ENCODE results near the gene TFIP11. TPM values are rescaled to one million over a fixed set of nuclear protein-coding genes. Genes with fewer than 3 reads are reported as not detected.
A peak's percentile ranks its signal among the peaks of the same experiment; 100 is the strongest.

Gene TFIP11
- total and polyA plus RNA-seq, 9 of the 15 experiments (the other 6 are each of a cell fraction or from before 2014, with no cell fraction given) = 11.5 to 38.1 (median 25.2) TPM

DNA sequence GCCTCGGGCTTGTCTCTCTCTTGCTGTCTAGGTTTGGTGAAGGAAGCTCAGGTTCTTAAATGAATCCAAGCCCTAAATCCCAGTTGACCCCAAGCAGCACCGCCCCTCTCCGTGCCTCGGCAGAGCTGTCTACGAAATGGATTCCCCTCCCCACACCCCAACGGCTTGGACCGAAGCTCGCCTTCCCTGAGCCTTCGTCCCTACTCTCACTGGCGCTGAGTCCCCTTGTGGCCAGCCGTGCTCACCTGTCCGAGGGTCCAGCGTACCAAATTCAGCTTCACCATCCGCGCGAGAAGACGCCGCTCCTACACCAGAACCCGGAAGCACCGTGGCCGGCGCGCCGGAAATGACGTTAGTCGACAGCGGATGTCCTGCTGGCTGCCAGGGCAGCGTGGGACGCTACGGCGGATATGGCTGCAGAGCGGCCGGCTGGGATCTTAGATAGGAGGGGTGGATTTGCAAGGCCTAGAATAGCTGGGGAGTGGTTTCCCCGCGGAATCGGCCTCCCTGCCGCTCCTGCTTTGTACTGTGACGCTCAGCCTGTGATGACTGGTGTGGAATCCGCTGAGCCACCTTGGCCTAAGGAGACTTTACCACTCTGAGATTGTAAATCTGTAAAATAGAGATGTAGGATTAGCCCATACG is at the start of gene TFIP11 (continued):
- TF ChIP-seq YY1 (IDR thresholded peaks at IDR 0.05; ENCODE audit: borderline replicate concordance in 1 of 3, control insufficient read depth in 1 of 3, extremely low read depth in 1 of 3, insufficient read depth in 3 of 3, insufficient read length in 1 of 3, insufficient replicate concordance in 2 of 3, low read depth in 1 of 3, low read length in 2 of 3) (peak in 2 of 3 experiments; percentile 69 to 88), ELF2 (CRISPR knock-in tag; IDR thresholded peaks at IDR 0.05) (peak; percentile 62; the same call in 1 of the 2 replicates), ZNF274 (IDR thresholded peaks at IDR 0.05; ENCODE audit: borderline replicate concordance, low read depth, low read length) (no peak), MNT (conservative IDR thresholded peaks at IDR 0.05) (peak; percentile 93 to 97), ZNF511 (CRISPR knock-in tag; IDR thresholded peaks at IDR 0.05) (peak; percentile 10; the same call in 1 of the 2 replicates), PBX2 (CRISPR knock-in tag; IDR thresholded peaks at IDR 0.05; ENCODE audit: low read depth) (no peak), PBX2 (tag; conservative IDR thresholded peaks at IDR 0.05; ENCODE audit: low read depth) (no peak), CHD2 (IDR thresholded peaks at IDR 0.05; ENCODE audit: low read depth, low read length) (peak; percentile 73), MBD2 (IDR thresholded peaks at IDR 0.05; ENCODE audit: borderline replicate concordance, low read depth) (peak; percentile 64), ZNF253 (CRISPR knock-in tag; conservative IDR thresholded peaks at IDR 0.05) (no peak), ARNT (IDR thresholded peaks at IDR 0.05) (peak in 1 of 2 experiments; percentile 29; a peak in 1 of 4 replicates), SIN3B (IDR thresholded peaks at IDR 0.05; ENCODE audit: low read depth) (peak; percentile 97), CBFA2T3 (IDR thresholded peaks at IDR 0.05) (peak; percentile 58), MAX (CRISPR knock-in tag; IDR thresholded peaks at IDR 0.05) (peak; percentile 81), ETV5 (CRISPR knock-in tag; IDR thresholded peaks at IDR 0.05; ENCODE audit: low read depth) (peak; percentile 84), CREB1 (IDR thresholded peaks at IDR 0.05) (peak; percentile 92), CREB1 (CRISPR knock-in tag; IDR thresholded peaks at IDR 0.05) (peak; percentile 96), FIP1L1 (IDR thresholded peaks at IDR 0.05; ENCODE audit: low read depth, low read length, poor library complexity, severe bottlenecking) (no peak), NFYB (IDR thresholded peaks at IDR 0.05; ENCODE audit: extremely low read depth, insufficient read length) (no peak)
